ENCODE results near the gene ADAMTS8. TPM values are rescaled to one million over a fixed set of nuclear protein-coding genes. Genes with fewer than 3 reads are reported as not detected.

ADAMTS8 gene
- total RNA-seq, 1 donor from 2014 or later, result not detected

DNA sequence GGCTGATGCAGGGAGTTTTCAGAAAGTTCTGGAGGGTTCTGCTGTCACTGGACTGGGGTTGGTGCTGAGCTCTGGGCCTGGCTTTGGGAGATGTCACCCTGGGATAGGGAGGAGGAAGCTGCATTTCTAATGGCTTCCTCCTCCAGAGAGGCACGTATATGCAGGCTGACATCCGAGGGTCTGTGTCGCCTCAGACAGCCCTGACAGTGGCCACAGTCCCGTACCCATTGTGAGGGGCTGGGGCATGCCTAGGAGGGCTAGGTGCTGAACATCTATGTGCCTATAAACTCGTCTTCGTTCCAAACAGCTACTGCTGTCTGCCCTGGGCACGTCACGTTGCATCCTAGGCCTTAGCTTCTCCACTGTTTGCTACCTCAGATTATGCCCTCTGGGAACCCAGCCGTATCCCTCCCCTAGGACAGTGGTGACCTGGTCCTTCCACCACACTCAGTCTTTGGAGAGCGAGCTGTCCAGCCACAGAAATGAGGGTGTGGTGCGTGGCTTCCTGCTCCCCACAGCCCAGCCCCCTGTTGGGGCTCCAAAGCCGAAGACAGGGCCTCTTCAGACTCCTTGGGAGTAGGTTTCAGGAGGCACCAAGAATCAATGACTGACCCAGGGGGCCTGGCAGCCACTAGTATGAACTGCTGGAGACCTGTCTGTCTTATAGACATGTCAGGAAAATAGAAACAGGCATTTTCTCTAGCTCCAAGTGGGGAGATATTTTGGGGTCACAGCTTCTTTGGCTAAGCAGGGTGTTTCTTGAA is 46.4 kb upstream of the ADAMTS8 start:
- no peak overlapping the region for H3K4me3 ChIP-seq (ENCODE audit: low read depth, low read length)
- peaks cover 4% of the 10 kb centered on the region for H3K27me3 ChIP-seq (ENCODE audit: control insufficient read depth, insufficient read depth, low read length)
- DNase-seq (ENCODE audit: low read depth), result no peak
- H3K36me3 ChIP-seq (ENCODE audit: control insufficient read depth, insufficient read depth, low read length), result peaks cover 2% of the 10 kb centered on the region
- TF ChIP-seq, protein P1, sequence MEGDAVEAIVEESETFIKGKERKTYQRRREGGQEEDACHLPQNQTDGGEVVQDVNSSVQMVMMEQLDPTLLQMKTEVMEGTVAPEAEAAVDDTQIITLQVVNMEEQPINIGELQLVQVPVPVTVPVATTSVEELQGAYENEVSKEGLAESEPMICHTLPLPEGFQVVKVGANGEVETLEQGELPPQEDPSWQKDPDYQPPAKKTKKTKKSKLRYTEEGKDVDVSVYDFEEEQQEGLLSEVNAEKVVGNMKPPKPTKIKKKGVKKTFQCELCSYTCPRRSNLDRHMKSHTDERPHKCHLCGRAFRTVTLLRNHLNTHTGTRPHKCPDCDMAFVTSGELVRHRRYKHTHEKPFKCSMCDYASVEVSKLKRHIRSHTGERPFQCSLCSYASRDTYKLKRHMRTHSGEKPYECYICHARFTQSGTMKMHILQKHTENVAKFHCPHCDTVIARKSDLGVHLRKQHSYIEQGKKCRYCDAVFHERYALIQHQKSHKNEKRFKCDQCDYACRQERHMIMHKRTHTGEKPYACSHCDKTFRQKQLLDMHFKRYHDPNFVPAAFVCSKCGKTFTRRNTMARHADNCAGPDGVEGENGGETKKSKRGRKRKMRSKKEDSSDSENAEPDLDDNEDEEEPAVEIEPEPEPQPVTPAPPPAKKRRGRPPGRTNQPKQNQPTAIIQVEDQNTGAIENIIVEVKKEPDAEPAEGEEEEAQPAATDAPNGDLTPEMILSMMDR (IDR thresholded peaks at IDR 0.05; ENCODE audit: insufficient read depth, low read length, poor library complexity, severe bottlenecking), result no peak

DNA sequence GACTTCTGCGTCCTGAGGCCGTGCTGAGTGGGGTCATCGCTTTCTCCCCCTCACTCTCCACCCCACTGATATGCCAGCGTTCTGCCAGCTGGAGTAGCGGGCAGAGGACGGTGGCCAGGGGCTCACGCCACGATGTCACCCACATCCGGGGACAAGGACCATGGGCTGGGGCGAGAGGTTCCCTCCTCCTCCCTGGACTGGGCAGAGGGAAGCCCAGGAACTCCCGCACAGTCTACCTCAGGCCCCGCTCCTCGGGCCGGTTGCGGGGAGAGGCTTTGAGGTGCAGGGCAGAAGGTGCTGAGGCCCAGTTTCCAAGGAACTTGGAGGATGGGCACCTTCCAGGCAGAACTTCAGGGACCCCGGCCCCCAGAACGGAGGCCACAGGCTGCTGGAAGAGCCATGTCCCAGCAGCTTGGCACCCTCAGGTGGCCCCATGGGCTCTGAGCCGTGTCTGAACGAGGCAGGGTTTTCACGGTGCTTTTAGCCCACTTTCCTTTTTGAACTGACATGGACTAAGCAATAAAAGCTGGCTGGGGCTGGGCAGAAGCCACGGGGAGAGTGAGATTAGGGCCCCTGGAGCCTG is 45.5 kb upstream of the ADAMTS8 start:
- Histone ChIP-seq H3K4me3 (ENCODE audit: low read depth, low read length) (no peak overlapping the region), H3K27me3 (ENCODE audit: control insufficient read depth, insufficient read depth, low read length) (peaks cover 4% of the 10 kb centered on the region), H3K36me3 (ENCODE audit: control insufficient read depth, insufficient read depth, low read length) (peaks cover 2% of the 10 kb centered on the region)
- TF ChIP-seq, protein P1 (IDR thresholded peaks at IDR 0.05; ENCODE audit: insufficient read depth, low read length, poor library complexity, severe bottlenecking), result no peak
- DNase-seq (ENCODE audit: low read depth), result no peak

DNA sequence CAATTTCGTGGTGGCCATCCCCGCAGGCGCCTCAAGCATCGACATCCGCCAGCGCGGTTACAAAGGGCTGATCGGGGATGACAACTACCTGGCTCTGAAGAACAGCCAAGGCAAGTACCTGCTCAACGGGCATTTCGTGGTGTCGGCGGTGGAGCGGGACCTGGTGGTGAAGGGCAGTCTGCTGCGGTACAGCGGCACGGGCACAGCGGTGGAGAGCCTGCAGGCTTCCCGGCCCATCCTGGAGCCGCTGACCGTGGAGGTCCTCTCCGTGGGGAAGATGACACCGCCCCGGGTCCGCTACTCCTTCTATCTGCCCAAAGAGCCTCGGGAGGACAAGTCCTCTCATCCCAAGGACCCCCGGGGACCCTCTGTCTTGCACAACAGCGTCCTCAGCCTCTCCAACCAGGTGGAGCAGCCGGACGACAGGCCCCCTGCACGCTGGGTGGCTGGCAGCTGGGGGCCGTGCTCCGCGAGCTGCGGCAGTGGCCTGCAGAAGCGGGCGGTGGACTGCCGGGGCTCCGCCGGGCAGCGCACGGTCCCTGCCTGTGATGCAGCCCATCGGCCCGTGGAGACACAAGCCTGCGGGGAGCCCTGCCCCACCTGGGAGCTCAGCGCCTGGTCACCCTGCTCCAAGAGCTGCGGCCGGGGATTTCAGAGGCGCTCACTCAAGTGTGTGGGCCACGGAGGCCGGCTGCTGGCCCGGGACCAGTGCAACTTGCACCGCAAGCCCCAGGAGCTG is 44.8 kb upstream of the ADAMTS8 start:
- TF ChIP-seq, protein P1 (IDR thresholded peaks at IDR 0.05; ENCODE audit: insufficient read depth, low read length, poor library complexity, severe bottlenecking), result no peak
- peaks cover 2% of the 10 kb centered on the region for H3K36me3 ChIP-seq (ENCODE audit: control insufficient read depth, insufficient read depth, low read length)
- H3K27me3 ChIP-seq (ENCODE audit: control insufficient read depth, insufficient read depth, low read length), result peaks cover 4% of the 10 kb centered on the region
- no peak overlapping the region for H3K4me3 ChIP-seq (ENCODE audit: low read depth, low read length)
- no peak for DNase-seq (ENCODE audit: low read depth)

DNA sequence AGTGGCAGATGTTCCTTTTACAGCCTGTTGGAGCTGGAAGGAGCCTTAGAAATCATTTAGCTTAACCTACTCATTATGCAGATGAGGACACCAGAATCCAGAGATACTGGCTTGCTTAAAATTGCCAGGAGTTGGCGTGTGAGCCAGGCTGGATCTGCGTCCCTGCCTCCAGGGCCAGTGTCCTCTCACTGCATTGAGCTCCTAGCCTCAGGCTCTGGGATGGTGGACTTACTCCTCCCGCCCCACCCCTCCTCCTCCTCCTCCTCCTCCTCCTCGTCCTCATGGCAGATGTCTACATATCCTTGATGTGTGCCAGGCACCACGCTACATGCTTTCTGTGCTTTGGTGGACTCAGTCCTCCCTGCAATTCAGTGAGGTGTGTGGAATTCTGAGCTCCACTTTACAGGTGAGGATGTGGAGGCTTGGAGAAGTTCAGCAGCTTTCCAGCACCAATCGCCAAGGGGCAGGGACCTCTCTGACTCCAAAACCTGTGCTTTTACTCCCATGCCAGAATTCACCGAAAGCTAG is 44.1 kb upstream of the ADAMTS8 start:
- H3K4me3 ChIP-seq (ENCODE audit: low read depth, low read length), result no peak overlapping the region
- no peak for DNase-seq (ENCODE audit: low read depth)
- H3K36me3 ChIP-seq (ENCODE audit: control insufficient read depth, insufficient read depth, low read length), result peaks cover 2% of the 10 kb centered on the region
- TF ChIP-seq, protein P1 (IDR thresholded peaks at IDR 0.05; ENCODE audit: insufficient read depth, low read length, poor library complexity, severe bottlenecking), result no peak
- peaks cover 4% of the 10 kb centered on the region for H3K27me3 ChIP-seq (ENCODE audit: control insufficient read depth, insufficient read depth, low read length)

DNA sequence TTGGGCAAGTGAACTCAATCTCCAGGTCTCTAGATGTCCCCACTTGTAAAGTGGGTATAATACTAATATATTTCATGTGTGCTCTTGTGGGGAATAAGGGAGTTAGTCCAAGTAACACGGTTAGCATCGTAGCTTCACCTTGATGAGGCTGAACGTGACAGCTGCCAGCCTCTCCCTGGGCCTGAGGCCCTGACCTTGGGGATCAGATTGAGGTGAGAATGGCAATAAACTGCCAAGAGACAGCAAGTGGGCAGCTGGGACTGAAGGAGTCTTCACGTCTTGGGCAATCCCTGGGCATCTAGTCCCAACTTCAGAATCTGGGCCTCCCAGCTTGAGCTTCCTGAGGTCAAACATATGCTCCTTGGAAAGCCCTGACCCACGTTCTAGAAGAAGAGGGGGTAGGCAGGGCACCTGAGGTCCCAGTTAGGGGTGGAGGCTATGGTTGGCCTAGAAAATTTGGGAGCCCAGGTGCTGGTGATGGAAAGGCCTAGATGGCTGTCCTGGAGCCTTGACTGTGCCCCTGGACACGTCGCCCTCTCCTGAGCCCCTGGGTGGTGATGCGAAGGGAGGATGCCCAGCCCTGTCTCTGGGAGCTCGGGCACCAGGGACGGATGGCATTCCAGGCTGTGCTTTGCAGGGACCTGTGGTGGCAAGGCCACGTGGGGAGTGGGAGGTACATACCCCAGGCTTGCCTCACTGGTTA is 43.5 kb upstream of the ADAMTS8 start:
- no peak for DNase-seq (ENCODE audit: low read depth)
- Histone ChIP-seq H3K27me3 (ENCODE audit: control insufficient read depth, insufficient read depth, low read length) (peaks cover 4% of the 10 kb centered on the region), H3K4me3 (ENCODE audit: low read depth, low read length) (no peak overlapping the region), H3K36me3 (ENCODE audit: control insufficient read depth, insufficient read depth, low read length) (peaks cover 2% of the 10 kb centered on the region)
- TF ChIP-seq, protein P1 (IDR thresholded peaks at IDR 0.05; ENCODE audit: insufficient read depth, low read length, poor library complexity, severe bottlenecking), result no peak

All from kidney epithelial cell (primary cell).